A549 (cell line): Measurements from ENCODE around the gene MAVS. TPM values are rescaled to one million over a fixed set of nuclear protein-coding genes. Genes with fewer than 3 reads are reported as not detected.

Source experiments
- ATAC-seq, 2 experiments: fragments of 200-7000 bp in 1 of 2; fragments of >200 bp in 1 of 2; cut with Nextera tagmentation in 1 of 2; cut with Tn5 transposase in 1 of 2; 3 replicates each; pipeline versions ENCODE4 v1.8.0 to v1.9.1; 2018 to 2020; ENCODE audit warnings: mild to moderate bottlenecking in 1 of 2, moderate library complexity in 1 of 2
- CTCF ChIA-PET: fragments of 300-600 bp; sonication (Branson Sonifier 250); formaldehyde crosslinking; extraction: SDS; loops from one replicate; lab custom pipeline; 2021; ENCODE audit warnings: antibody characterized with exemption, inconsistent platforms; lab: Yijun Ruan, JAX
- POLR2A ChIA-PET: fragments of 350-600 bp; formaldehyde crosslinking; extraction: SDS; loops from one replicate; lab custom pipeline; 2021; ENCODE audit warnings: antibody characterized with exemption, inconsistent platforms; lab: Yijun Ruan, JAX
- DNase-seq, 2 experiments: peaks; one replicate each; pipeline versions ENCODE4 v3.0.0 to v3.0.0-alpha.2; 2011 to 2016; ENCODE audit warnings: low read depth in 1 of 2, low spot score in 1 of 2
- FAIRE-seq: peaks from 2 replicates; lab custom pipeline; 2011; peaks lifted over from hg19 to GRCh38; lab: Jason Lieb, UNC
- H3K27ac ChIP-seq, 2 experiments: fragments of >200 bp; sonication (Bioruptor Twin); formaldehyde crosslinking; 3 replicates each; pipeline ENCODE4 v1.5.1; 2016 to 2017
- H3K4me1 ChIP-seq: fragments of >200 bp; sonication (Bioruptor Twin); formaldehyde crosslinking; 3 replicates; pipeline ENCODE4 v1.6.1; 2016
- H3K4me2 ChIP-seq: fragments of >200 bp; sonication (Bioruptor Twin); formaldehyde crosslinking; 3 replicates; pipeline ENCODE4 v1.6.1; 2016
- H3K4me3 ChIP-seq: fragments of >200 bp; sonication (Bioruptor Twin); formaldehyde crosslinking; 3 replicates; pipeline ENCODE4 v1.5.1; 2016
- H3K9me3 ChIP-seq: fragments of >200 bp; sonication (Bioruptor Twin); formaldehyde crosslinking; 3 replicates; pipeline ENCODE4 v1.6.1; 2016
- ATOH8 ChIP-seq: fragments of 250-450 bp; sonication (Bioruptor Pico); IDR thresholded peaks from 2 replicates; pipeline ENCODE4 v1.5.0; 2020; ENCODE audit warnings: low read depth, mild to moderate bottlenecking, moderate library complexity
- BHLHE40 ChIP-seq: IDR thresholded peaks from 2 replicates; pipeline ENCODE4 v1.6.1; 2012; ENCODE audit warnings: low read depth, low read length, inconsistent platforms
- EHF ChIP-seq: fragments of 250-450 bp; sonication (Bioruptor Pico); IDR thresholded peaks from 2 replicates; pipeline ENCODE4 v1.5.0; 2020; ENCODE audit warnings: mild to moderate bottlenecking
- ESRRA ChIP-seq: fragments of 150-350 bp; IDR thresholded peaks from 2 replicates; pipeline ENCODE4 v1.6.1; 2014; ENCODE audit warnings: mild to moderate bottlenecking, low read length, borderline replicate concordance
- FOSL2 ChIP-seq, 2 experiments: fragments of 450-650 bp in 1 of 2; fragments of >200 bp in 1 of 2; sonication (Bioruptor Twin) in 1 of 2; formaldehyde crosslinking; IDR thresholded peaks; 2 replicates each; pipeline versions ENCODE4 v1.5.0 to v1.6.1; 2016 to 2020; ENCODE audit warnings: mild to moderate bottlenecking in 1 of 2, moderate library complexity in 1 of 2
- HDAC2 ChIP-seq: fragments of 200-600 bp; sonication (generic); IDR thresholded peaks from 2 replicates; pipeline ENCODE4 v1.6.1; 2016
- HOXA7 ChIP-seq: fragments of 250-450 bp; sonication (Bioruptor Pico); IDR thresholded peaks from 2 replicates; pipeline ENCODE4 v1.5.0; 2020; ENCODE audit warnings: mild to moderate bottlenecking, moderate library complexity
- HOXB13 ChIP-seq: fragments of 250-450 bp; sonication (Bioruptor Pico); IDR thresholded peaks from 2 replicates; pipeline ENCODE4 v1.5.0; 2020; ENCODE audit warnings: low read depth, mild to moderate bottlenecking, moderate library complexity
- HOXB5 ChIP-seq: fragments of 250-450 bp; sonication (Bioruptor Pico); IDR thresholded peaks from 2 replicates; pipeline ENCODE4 v1.5.0; 2020; ENCODE audit warnings: mild to moderate bottlenecking, moderate library complexity
- JUNB ChIP-seq: fragments of >200 bp; sonication (Bioruptor Twin); formaldehyde crosslinking; IDR thresholded peaks from 2 replicates; pipeline ENCODE4 v1.6.1; 2016
- KDM5A ChIP-seq: fragments of 200-600 bp; sonication (generic); IDR thresholded peaks from 2 replicates; pipeline ENCODE4 v1.6.1; 2016; ENCODE audit warnings: antibody characterized with exemption, mild to moderate bottlenecking
- PBX3 ChIP-seq: IDR thresholded peaks from 2 replicates; pipeline ENCODE4 v1.6.1; 2012
- POLR2A ChIP-seq: IDR thresholded peaks from 2 replicates; pipeline ENCODE4 v1.6.1; 2012; ENCODE audit warnings: mild to moderate bottlenecking, low read length
- POLR2AphosphoS2 ChIP-seq: conservative IDR thresholded peaks from 2 replicates; pipeline ENCODE4 v1.6.1; 2012; ENCODE audit warnings: low read length, improper control_type of control experiment, inconsistent platforms
- REST ChIP-seq: fragments of 200-600 bp; sonication (generic); IDR thresholded peaks from 2 replicates; pipeline ENCODE4 v1.6.1; 2016; ENCODE audit warnings: antibody characterized with exemption, mild to moderate bottlenecking, moderate library complexity
- RNF2 ChIP-seq: fragments of 200-600 bp; sonication (generic); IDR thresholded peaks from 2 replicates; pipeline ENCODE4 v1.6.1; 2016; ENCODE audit warnings: low read depth, mild to moderate bottlenecking, antibody characterized with exemption, moderate library complexity, borderline replicate concordance
- SMC3 ChIP-seq: fragments of >200 bp; sonication (Bioruptor Twin); formaldehyde crosslinking; IDR thresholded peaks from 3 replicates; pipeline ENCODE4 v1.6.1; 2018; ENCODE audit warnings: inconsistent platforms
- SREBF2 ChIP-seq: fragments of 450-650 bp; IDR thresholded peaks from 2 replicates; pipeline ENCODE4 v1.6.1; 2014; ENCODE audit warnings: mild to moderate bottlenecking, moderate library complexity
- TP53 ChIP-seq: fragments of 250-450 bp; sonication (Bioruptor Pico); IDR thresholded peaks from 2 replicates; pipeline ENCODE4 v1.5.0; 2021; ENCODE audit warnings: mild to moderate bottlenecking, moderate library complexity
- WGBS: methylation state at CpG from one replicate; pipeline ENCODE4 v1.1.6; 2017; ENCODE audit errors: missing lambda C conversion rate; 5-methylcytosine and 5-hydroxymethylcytosine counted together
- polyA plus RNA-seq, 4 experiments: library from polyadenylated mRNA; depleted of rRNA in 3 of 4; stranded (reverse); fragments of >200 nt; fragmentation: RNase III in 1 of 4; extraction: RNeasy Plus Mini Kit Qiagen cat#74134 plus additional on column Dnase treatment in 1 of 4; gene quantifications; 2 replicates in 3 of 4; 3 replicates in 1 of 4; pipeline ENCODE4 v1.2.3, GENCODE V29; 2011 to 2017
- TF ChIP-seq, protein P1 (sequence below): fragments of 250-450 bp; sonication (Bioruptor Pico); IDR thresholded peaks from 2 replicates; pipeline ENCODE4 v1.5.0; 2021; ENCODE audit warnings: mild to moderate bottlenecking, moderate library complexity, borderline replicate concordance
- TF ChIP-seq, protein P2 (sequence below): fragments of 150-350 bp; IDR thresholded peaks from 2 replicates; pipeline ENCODE4 v1.6.1; 2014; ENCODE audit warnings: low read depth, mild to moderate bottlenecking, low read length

The MAVS gene
- polyA plus RNA-seq, 2 of the 4 experiments (the other 2 are of a cell fraction), result 18.9 to 31.0 TPM

- TF ChIP-seq PBX3 (no peak; the same call in none of the 2 replicates), RNF2 (no peak), JUNB (no peak), POLR2AphosphoS2 (no peak), HDAC2 (no peak), HOXB13 (no peak), ESRRA (no peak; the same call in none of the 2 replicates)
Observed at GRCh38 chr20:3820048-3820900, 26.4 kb upstream of the MAVS start, which contains the start of gene AP5S1 (continued).

GRCh38 chr20:3820901-3821727 lies 25.5 kb upstream of the MAVS start:
- H3K9me3 ChIP-seq, result no peaks in the 10 kb centered on the region
- ATAC-seq (no peak), FAIRE-seq (no peak), DNase-seq (no peak)
- peak overlapping the region; percentile 91 to 92 for H3K27ac ChIP-seq
- H3K4me1 ChIP-seq, result peaks cover 28% of the 10 kb centered on the region
- ChIA-PET CTCF (interaction anchor here (0.6 to 13.5 kb wide), 30 partner anchors 14 to 251 kb away, joined by 3 to 132 read pairs (median 5); partner anchors contain the start of genes ADISSP and MAVS), POLR2A (interaction anchor here (0.7 to 3.7 kb wide), 12 partner anchors 9 to 264 kb away, joined by 3 to 40 read pairs (median 8); partner anchors contain the start of genes ADISSP, CDC25B, CENPB and SPEF1)
- 33% methylated on average over 20 of the region's 20 CpGs for WGBS
- peak overlapping the region; percentile 63 for H3K4me3 ChIP-seq
- TF ChIP-seq ATOH8 (CRISPR knock-in tag) (no peak), REST (no peak), TP53 (CRISPR knock-in tag) (no peak), HOXA7 (0 out of 2 replicates have a peak, but pooled peaks have one; percentile 53), POLR2A (no peak), JUNB (no peak), SMC3 (no peak), BHLHE40 (no peak), FOSL2 (IDR thresholded peaks at IDR 0.05) (no peak), FOSL2 (CRISPR knock-in tag; IDR thresholded peaks at IDR 0.05) (0 out of 2 replicates have a peak, but pooled peaks have one; percentile 23), HOXB5 (no peak), KDM5A (peak; percentile 31; the same call in 1 of the 2 replicates), EHF (CRISPR knock-in tag) (no peak), SREBF2 (no peak)
- TF ChIP-seq, protein P1, sequence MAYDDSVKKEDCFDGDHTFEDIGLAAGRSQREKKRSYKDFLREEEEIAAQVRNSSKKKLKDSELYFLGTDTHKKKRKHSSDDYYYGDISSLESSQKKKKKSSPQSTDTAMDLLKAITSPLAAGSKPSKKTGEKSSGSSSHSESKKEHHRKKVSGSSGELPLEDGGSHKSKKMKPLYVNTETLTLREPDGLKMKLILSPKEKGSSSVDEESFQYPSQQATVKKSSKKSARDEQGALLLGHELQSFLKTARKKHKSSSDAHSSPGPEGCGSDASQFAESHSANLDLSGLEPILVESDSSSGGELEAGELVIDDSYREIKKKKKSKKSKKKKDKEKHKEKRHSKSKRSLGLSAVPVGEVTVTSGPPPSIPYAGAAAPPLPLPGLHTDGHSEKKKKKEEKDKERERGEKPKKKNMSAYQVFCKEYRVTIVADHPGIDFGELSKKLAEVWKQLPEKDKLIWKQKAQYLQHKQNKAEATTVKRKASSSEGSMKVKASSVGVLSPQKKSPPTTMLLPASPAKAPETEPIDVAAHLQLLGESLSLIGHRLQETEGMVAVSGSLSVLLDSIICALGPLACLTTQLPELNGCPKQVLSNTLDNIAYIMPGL (CRISPR knock-in tag), result no peak
- TF ChIP-seq, protein P2, sequence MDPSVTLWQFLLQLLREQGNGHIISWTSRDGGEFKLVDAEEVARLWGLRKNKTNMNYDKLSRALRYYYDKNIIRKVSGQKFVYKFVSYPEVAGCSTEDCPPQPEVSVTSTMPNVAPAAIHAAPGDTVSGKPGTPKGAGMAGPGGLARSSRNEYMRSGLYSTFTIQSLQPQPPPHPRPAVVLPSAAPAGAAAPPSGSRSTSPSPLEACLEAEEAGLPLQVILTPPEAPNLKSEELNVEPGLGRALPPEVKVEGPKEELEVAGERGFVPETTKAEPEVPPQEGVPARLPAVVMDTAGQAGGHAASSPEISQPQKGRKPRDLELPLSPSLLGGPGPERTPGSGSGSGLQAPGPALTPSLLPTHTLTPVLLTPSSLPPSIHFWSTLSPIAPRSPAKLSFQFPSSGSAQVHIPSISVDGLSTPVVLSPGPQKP, result no peak
- peak overlapping the region; percentile 74 for H3K4me2 ChIP-seq
